Measurements from ENCODE around the gene C10orf67.

The C10orf67 gene

GRCh38 chr10:23238015-23238414 lies 106.6 kb downstream of the C10orf67 start:
- no peak overlapping the region for H3K4me3 ChIP-seq (ENCODE audit: low read depth, low read length)
- TF ChIP-seq CTCF (IDR thresholded peaks at IDR 0.05; ENCODE audit: insufficient read depth, low read depth, low read length, missing control alignments) = no peak
- no peak for DNase-seq (ENCODE audit: low read depth)

DNA sequence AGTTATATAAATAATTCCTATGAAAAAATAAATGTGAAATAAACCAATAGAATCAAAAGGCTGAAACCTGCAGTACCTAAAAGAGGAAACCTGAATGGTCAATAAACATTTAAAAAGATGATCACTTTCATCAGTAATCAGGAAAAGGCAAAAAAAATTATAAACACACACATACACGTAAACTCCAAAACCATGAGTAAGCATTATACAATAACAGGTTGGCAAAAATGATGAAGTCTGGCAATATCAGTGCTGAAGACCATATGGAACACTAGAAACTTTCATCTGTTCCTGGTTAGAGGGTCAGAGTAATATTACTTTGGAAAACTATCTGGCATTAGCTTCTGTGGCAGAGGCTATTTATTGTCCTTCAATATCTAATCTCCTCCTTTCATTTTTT lies 114.0 kb downstream of the C10orf67 start:
- no peak for DNase-seq (ENCODE audit: low read depth)
- no peak overlapping the region for H3K4me3 ChIP-seq (ENCODE audit: low read depth, low read length)
- no peak for TF ChIP-seq CTCF (IDR thresholded peaks at IDR 0.05; ENCODE audit: insufficient read depth, low read depth, low read length, missing control alignments)

GRCh38 chr10:23217471-23217870 lies 127.1 kb downstream of the C10orf67 start:
- no peak for TF ChIP-seq CTCF (IDR thresholded peaks at IDR 0.05; ENCODE audit: insufficient read depth, low read depth, low read length, missing control alignments)

DNA sequence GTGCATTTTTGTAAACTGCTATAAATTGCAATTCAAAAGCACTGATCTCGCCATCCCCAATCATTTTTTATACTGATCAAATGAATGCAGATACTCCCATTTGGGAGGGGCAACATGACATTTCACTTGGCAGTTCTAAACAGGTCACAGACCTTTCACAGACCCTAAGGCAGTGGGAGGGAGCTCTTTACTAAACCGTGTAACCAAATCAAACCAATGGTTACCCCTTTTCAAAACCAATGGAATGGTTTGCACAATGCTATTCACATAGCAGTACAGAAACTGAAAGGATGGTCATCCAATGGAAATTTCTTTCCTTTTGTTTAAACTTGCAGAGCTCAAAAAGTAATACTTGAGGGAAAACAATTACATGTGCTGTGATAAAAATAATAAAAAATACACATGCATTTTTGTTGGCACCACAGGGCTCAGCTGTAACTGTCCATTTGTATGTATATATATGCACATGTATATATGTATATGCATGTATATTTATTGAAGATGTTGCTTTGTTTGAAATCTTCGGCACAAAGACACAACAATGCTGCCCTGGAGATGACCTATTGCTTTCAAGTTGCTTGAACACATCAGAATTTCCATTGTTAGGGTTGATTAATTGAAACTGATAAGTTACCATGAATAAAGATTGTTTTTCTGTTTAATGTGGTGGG lies 138.5 kb downstream of the C10orf67 start:
- H3K4me3 ChIP-seq (ENCODE audit: low read depth, low read length) = no peak overlapping the region
- no peak for TF ChIP-seq CTCF (IDR thresholded peaks at IDR 0.05; ENCODE audit: insufficient read depth, low read depth, low read length, missing control alignments)

More at GRCh38 chr10:23217471-23217870, 127.1 kb downstream of the C10orf67 start:
- no peak for DNase-seq (ENCODE audit: low read depth)
- H3K4me3 ChIP-seq (ENCODE audit: low read depth, low read length) = no peak overlapping the region

GRCh38 chr10:23204773-23205172 lies 139.8 kb downstream of the C10orf67 start:
- no peak overlapping the region for H3K4me3 ChIP-seq (ENCODE audit: low read depth, low read length)
- no peak for TF ChIP-seq CTCF (IDR thresholded peaks at IDR 0.05; ENCODE audit: insufficient read depth, low read depth, low read length, missing control alignments)
- no peak for DNase-seq (ENCODE audit: low read depth)

More for the DNA sequence above, 138.5 kb downstream of the C10orf67 start:
- DNase-seq (ENCODE audit: low read depth) = no peak

DNA sequence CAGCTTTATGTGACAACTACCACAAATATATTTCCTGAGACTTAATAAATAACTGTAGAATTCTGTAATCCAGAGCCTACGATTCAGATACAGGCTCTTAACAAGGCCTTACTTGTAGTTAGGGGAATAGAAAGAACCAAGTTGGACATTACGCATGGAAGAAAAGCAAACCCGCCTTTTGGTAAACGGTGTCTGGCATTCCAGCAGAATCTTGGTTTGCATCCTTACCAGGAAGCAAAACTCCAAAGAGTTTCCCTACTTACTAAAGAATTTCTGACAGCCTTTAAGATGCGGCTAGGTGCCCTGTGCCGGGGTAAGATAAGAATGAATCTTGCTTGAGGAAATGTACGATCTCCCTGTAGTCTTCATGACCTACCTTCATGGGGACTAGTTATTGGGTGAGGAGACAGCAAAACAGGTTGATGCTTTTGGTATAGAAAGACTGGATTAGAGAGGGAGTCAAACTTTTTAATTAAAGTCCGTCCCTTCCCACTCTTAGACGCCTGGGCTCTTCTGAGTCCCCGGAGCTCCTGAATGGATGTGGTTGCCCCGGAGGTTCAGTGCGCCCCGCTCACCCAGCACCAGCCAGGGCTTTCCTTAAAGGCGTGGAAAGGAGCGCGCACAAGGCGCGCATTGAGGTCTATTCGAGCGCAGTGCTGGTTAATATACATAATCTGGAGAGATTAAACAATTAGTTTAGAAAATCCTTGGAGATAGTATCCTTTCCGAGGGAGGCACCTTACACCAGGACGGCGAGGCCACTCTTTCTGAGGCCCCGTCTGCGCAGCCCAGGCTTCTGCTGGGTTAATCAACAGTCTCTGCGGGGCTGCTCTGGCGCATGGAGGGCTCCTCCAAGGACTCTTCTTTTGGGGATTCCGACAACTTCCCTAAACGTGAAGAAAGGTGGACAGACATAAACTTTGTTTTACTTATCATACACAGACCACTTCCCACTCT lies 140.9 kb downstream of the C10orf67 start:
- DNase-seq (ENCODE audit: low read depth) = no peak
- TF ChIP-seq CTCF (IDR thresholded peaks at IDR 0.05; ENCODE audit: insufficient read depth, low read depth, low read length, missing control alignments) = no peak
- H3K4me3 ChIP-seq (ENCODE audit: low read depth, low read length) = no peak overlapping the region
